B cell (primary cell): ENCODE data around the gene SLC7A6. TPM values are rescaled to one million over a fixed set of nuclear protein-coding genes. Genes with fewer than 3 reads are reported as not detected.

ENCODE experiments used
- ATAC-seq: fragments of 200-7000 bp; cut with Tn5 transposase; one replicate; pipeline ENCODE4 v1.10.0; 2021; ENCODE audit warnings: low read depth, mild to moderate bottlenecking, moderate number of reproducible peaks, moderate library complexity
- CTCF ChIA-PET: fragments of 350-600 bp; sonication (Branson Sonifier 250); formaldehyde crosslinking; loops from one replicate; lab custom pipeline; 2021; ENCODE audit warnings: antibody characterized with exemption, inconsistent platforms; lab: Charles Lee
- POLR2A ChIA-PET: fragments of 350-600 bp; sonication (Branson Sonifier 250); formaldehyde crosslinking; loops from one replicate; lab custom pipeline; 2021; ENCODE audit warnings: antibody characterized with exemption; lab: Charles Lee
- DNase-seq: peaks from one replicate; pipeline ENCODE4 v3.0.0; 2013
- H2AFZ ChIP-seq: 2 replicates; pipeline ENCODE4 v1.6.1; 2012; ENCODE audit warnings: mild to moderate bottlenecking, low read depth, low read length; ENCODE audit not compliant: insufficient read depth, poor library complexity, severe bottlenecking
- H3K27ac ChIP-seq, 2 donors: 1 replicate in 1 of 2; 2 replicates in 1 of 2; pipeline ENCODE4 v1.5.1; 2012 to 2013; ENCODE audit warnings: low read length in 2 of 2, mild to moderate bottlenecking in 2 of 2, moderate library complexity in 1 of 2
- H3K27me3 ChIP-seq, 4 experiments: fragments of 200-600 bp in 1 of 4; sonication (generic) in 1 of 4; replicated peaks in 1 of 4; 1 replicate in 2 of 4; 2 replicates in 2 of 4; pipeline versions ENCODE4 v1.6.1 to v1.7.0; 2013 to 2016; ENCODE audit warnings: low read length in 3 of 4, mild to moderate bottlenecking in 2 of 4, mixed read lengths in 1 of 4, moderate library complexity in 1 of 4; ENCODE audit not compliant: insufficient read depth in 4 of 4, control insufficient read depth in 3 of 4; ENCODE audit errors: control extremely low read depth in 1 of 4
- H3K36me3 ChIP-seq, 2 experiments: replicated peaks in 1 of 2; 1 replicate in 1 of 2; 2 replicates in 1 of 2; pipeline versions ENCODE4 v1.6.1 to v1.7.1; 2013; ENCODE audit warnings: low read length in 1 of 2; ENCODE audit not compliant: insufficient read depth in 2 of 2, control insufficient read depth in 1 of 2; ENCODE audit errors: control extremely low read depth in 1 of 2, extremely low read depth in 1 of 2
- H3K4me1 ChIP-seq, 2 donors: fragments of 200-600 bp in 1 of 2; sonication (generic) in 1 of 2; 1 replicate in 1 of 2; 2 replicates in 1 of 2; pipeline versions ENCODE4 v1.5.1 to v1.6.1; 2013 to 2017; ENCODE audit warnings: low read length in 2 of 2; ENCODE audit not compliant: control insufficient read depth in 2 of 2, insufficient read depth in 2 of 2
- H3K4me2 ChIP-seq: replicated peaks from 2 replicates; pipeline ENCODE3; 2012; ENCODE audit warnings: mild to moderate bottlenecking, low read depth, low read length; ENCODE audit not compliant: poor library complexity, severe bottlenecking
- H3K4me3 ChIP-seq, 5 experiments: fragments of 200-600 bp in 1 of 5; sonication (generic) in 1 of 5; 1 replicate in 3 of 5; 2 replicates in 2 of 5; pipeline versions ENCODE4 v1.5.1 to v1.7.0; 2011 to 2016; ENCODE audit warnings: low read length in 4 of 5, mild to moderate bottlenecking in 4 of 5, low read depth in 2 of 5, control low read depth in 1 of 5, moderate library complexity in 1 of 5; ENCODE audit not compliant: insufficient read depth in 1 of 5; ENCODE audit errors: control extremely low read depth in 1 of 5, extremely low read depth in 1 of 5
- H3K79me2 ChIP-seq: fragments of 200-600 bp; sonication (generic); one replicate; pipeline ENCODE4 v1.6.0; 2016; ENCODE audit warnings: low read length; ENCODE audit not compliant: control insufficient read depth, insufficient read depth
- H3K9ac ChIP-seq: fragments of 200-600 bp; sonication (generic); 2 replicates; pipeline ENCODE4 v1.6.1; 2017; ENCODE audit warnings: mild to moderate bottlenecking, low read length, moderate library complexity
- H3K9me3 ChIP-seq, 3 donors: one replicate each; pipeline versions ENCODE4 v1.6.1 to v1.7.1; 2013; ENCODE audit warnings: low read length in 2 of 3; ENCODE audit not compliant: control insufficient read depth in 2 of 3, insufficient read depth in 1 of 3; ENCODE audit errors: control extremely low read depth in 1 of 3
- H4K20me1 ChIP-seq: 2 replicates; pipeline ENCODE4 v1.6.0; 2012; ENCODE audit warnings: mild to moderate bottlenecking, low read length; ENCODE audit not compliant: insufficient read depth, control insufficient read depth, poor library complexity, severe bottlenecking
- H3K27ac Mint-ChIP-seq: one replicate; pipeline ENCODE4 v1.8.0; 2021; ENCODE audit warnings: mixed read lengths
- H3K27me3 Mint-ChIP-seq: one replicate; pipeline ENCODE4 v1.8.0; 2021; ENCODE audit warnings: mixed read lengths
- H3K4me1 Mint-ChIP-seq: one replicate; pipeline ENCODE4 v1.8.0; 2021; ENCODE audit warnings: mixed read lengths
- H3K4me3 Mint-ChIP-seq: one replicate; pipeline ENCODE4 v1.8.0; 2021; ENCODE audit warnings: mixed read lengths
- H3K9me3 Mint-ChIP-seq: one replicate; pipeline ENCODE4 v1.8.0; 2022; ENCODE audit warnings: mixed read lengths; ENCODE audit not compliant: insufficient read depth
- EZH2 ChIP-seq: IDR thresholded peaks from 2 replicates; pipeline ENCODE4 v1.6.1; 2012; ENCODE audit warnings: borderline replicate concordance, low read depth, mild to moderate bottlenecking, moderate library complexity, low read length; ENCODE audit not compliant: insufficient read depth, poor library complexity, severe bottlenecking
- WGBS: methylation state at CpG from one replicate; pipeline ENCODE4 v1.1.5; 2013; ENCODE audit warnings: missing lambda C conversion rate; ENCODE audit not compliant: insufficient coverage; 5-methylcytosine and 5-hydroxymethylcytosine counted together
- intact Hi-C: fragments of 100-400 bp; cut with micrococcal nuclease; formaldehyde crosslinking; loops from one replicate; pipeline ENCODE4 v1.10.0; 2022
- polyA plus RNA-seq: library from polyadenylated mRNA; depleted of rRNA; stranded (reverse); fragments of >200 nt; gene quantifications from 2 replicates; pipeline ENCODE4 v1.2.3, GENCODE V29; 2012
- total RNA-seq, 2 donors: library from RNA; stranded (reverse); fragments of 120-200 nt in 1 of 2; gene quantifications; 1 replicate in 1 of 2; 2 replicates in 1 of 2; pipeline versions ENCODE4 v1.2.3 to v1.2.4, GENCODE V29; 2013 to 2022
- TF ChIP-seq, protein P1 (sequence below): fragments of 200-600 bp; IDR thresholded peaks from one replicate; pipeline ENCODE4 v1.8.0; 2022; ENCODE audit warnings: antibody characterized with exemption, mild to moderate bottlenecking

The SLC7A6 gene
- total and polyA plus RNA-seq, 2 donors (not counting 1 experiment from before 2014, with no cell fraction given): 73.8 to 85.1 TPM

DNA sequence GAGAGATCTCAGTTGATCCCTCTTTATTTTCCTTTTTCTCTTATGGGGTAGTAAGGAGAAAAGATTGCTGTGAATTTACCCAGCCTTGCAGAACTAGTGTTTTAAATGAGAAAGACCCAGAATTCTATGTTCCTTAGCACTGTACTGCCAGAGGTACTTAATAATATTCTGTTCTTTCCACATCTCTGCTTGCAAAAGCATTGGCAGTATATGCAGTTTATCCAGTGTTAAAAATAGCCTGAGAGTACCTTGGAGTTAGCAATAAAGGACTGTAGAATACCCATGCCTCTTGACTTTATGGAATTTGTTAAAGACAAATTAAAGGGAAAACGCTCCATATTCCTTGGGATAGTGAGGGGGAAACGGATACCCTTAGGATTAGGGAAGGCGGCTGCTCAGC lies 11.9 kb downstream of the SLC7A6 start:
- Mint-ChIP-seq H3K4me1 (peaks cover 57% of the 10 kb centered on the region), H3K4me3 (peak overlapping the region; percentile 64), H3K9me3 (no peaks in the 10 kb centered on the region), H3K27ac (peak overlapping the region; percentile 94), H3K27me3 (no peaks in the 10 kb centered on the region)
- peaks cover 30% of the 10 kb centered on the region for H4K20me1 ChIP-seq
- peak overlapping the region in 1 of 5 experiments; percentile 40 for H3K4me3 ChIP-seq
- peak overlapping the region; percentile 62 for H3K4me2 ChIP-seq
- H2AFZ ChIP-seq: peak overlapping the region; percentile 28
- peak overlapping the region; percentile 46 to 79 for H3K27ac ChIP-seq
- no peaks in the 10 kb centered on the region for H3K27me3 ChIP-seq
- H3K9me3 ChIP-seq: no peaks in the 10 kb centered on the region
- peaks cover 45 to 65% of the 10 kb centered on the region in 2 donors for H3K4me1 ChIP-seq
- CTCF ChIA-PET: interaction anchor here (1.2 to 3.6 kb wide), 5 partner anchors 9 to 52 kb away, joined by 3 to 20 read pairs (median 6); partner anchors contain the start of gene SLC7A6
- WGBS: 93% methylated on average over 2 of the region's 3 CpGs
- H3K9ac ChIP-seq: peak overlapping the region; percentile 47
- intact Hi-C loops: no loop called here
- DNase-seq (no peak), ATAC-seq (no peak)
- TF ChIP-seq EZH2: no peak
- TF ChIP-seq, protein P1, sequence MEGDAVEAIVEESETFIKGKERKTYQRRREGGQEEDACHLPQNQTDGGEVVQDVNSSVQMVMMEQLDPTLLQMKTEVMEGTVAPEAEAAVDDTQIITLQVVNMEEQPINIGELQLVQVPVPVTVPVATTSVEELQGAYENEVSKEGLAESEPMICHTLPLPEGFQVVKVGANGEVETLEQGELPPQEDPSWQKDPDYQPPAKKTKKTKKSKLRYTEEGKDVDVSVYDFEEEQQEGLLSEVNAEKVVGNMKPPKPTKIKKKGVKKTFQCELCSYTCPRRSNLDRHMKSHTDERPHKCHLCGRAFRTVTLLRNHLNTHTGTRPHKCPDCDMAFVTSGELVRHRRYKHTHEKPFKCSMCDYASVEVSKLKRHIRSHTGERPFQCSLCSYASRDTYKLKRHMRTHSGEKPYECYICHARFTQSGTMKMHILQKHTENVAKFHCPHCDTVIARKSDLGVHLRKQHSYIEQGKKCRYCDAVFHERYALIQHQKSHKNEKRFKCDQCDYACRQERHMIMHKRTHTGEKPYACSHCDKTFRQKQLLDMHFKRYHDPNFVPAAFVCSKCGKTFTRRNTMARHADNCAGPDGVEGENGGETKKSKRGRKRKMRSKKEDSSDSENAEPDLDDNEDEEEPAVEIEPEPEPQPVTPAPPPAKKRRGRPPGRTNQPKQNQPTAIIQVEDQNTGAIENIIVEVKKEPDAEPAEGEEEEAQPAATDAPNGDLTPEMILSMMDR: no peak
- peaks cover 9 to 40% of the 10 kb centered on the region in 2 experiments for H3K36me3 ChIP-seq
- H3K79me2 ChIP-seq: peaks cover 86% of the 10 kb centered on the region
- POLR2A ChIA-PET: interaction anchor here (0.7 kb wide), 1 partner anchor 428 kb away, joined by 3 read pairs; no protein-coding TSS in a partner anchor

DNA sequence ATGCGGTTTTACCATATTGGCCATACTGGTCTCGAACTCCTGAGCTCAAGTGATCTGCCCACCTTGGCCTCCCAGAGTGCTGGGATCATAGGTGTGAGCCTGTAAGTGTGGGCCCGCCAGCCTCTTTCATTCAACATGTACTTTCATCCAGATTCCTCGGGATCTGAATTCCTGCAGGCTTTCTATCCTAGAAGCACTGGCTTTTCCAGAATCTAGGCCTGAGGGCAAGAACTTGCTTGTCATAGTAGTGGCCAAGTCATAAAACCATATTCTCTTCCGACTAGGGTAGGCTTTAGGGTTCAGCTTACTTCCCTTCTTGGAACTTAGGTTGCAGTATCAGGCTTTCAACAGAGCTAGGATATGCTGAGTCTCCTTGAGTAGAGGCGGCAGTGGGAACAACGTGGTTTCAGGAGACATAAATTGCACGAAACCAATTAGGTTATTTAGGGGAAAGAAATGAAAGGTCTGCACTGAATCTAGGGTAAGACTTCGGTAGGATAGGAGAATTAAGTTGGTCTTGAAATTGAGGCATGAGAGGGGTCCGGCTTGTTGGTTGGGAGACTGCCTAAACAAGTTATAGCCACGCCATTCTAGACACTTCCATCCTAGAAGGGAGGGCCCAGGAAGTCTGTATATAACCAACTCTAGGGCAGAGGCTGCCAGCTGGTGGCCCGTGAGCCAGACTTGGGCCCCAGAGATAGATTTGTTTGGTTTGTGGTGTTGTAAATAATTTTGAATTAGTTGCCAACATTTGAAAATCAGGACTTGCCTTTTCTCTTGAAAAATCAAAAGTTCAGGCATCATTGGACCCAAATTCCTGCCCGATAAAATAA lies 15.6 kb downstream of the SLC7A6 start:
- H3K9ac ChIP-seq: no peak overlapping the region
- peaks cover 1 to 26% of the 10 kb centered on the region in 2 experiments for H3K36me3 ChIP-seq
- H3K27ac ChIP-seq: no peak overlapping the region
- DNase-seq: no peak
- no peak for TF ChIP-seq EZH2
- TF ChIP-seq, protein P1: no peak
- no peaks in the 10 kb centered on the region for H3K27me3 ChIP-seq
- H3K4me3 Mint-ChIP-seq: no peak overlapping the region
- ChIA-PET CTCF (interaction anchor here (0.8 to 3.7 kb wide), 4 partner anchors 10 to 18 kb away, joined by 4 to 18 read pairs (median 8); partner anchors contain the start of gene SLC7A6), POLR2A (interaction anchor here (1.6 kb wide), 1 partner anchor 10 kb away, joined by 4 read pairs; no protein-coding TSS in a partner anchor)
- H2AFZ ChIP-seq: no peak overlapping the region
- peaks cover 50 to 68% of the 10 kb centered on the region in 2 donors for H3K4me1 ChIP-seq
- intact Hi-C loops: no loop called here
- H3K4me2 ChIP-seq: no peak overlapping the region
- no peak for ATAC-seq
- peak overlapping the region; percentile 39 for H3K27ac Mint-ChIP-seq
- no peak overlapping the region for H3K4me3 ChIP-seq
- H3K9me3 Mint-ChIP-seq: no peaks in the 10 kb centered on the region
- 100% methylated on average over 4 of the region's 13 CpGs for WGBS
- no peaks in the 10 kb centered on the region for H3K9me3 ChIP-seq
- H4K20me1 ChIP-seq: peaks cover 3% of the 10 kb centered on the region
- H3K4me1 Mint-ChIP-seq: peaks cover 62% of the 10 kb centered on the region
- H3K79me2 ChIP-seq: peaks cover 66% of the 10 kb centered on the region
- H3K27me3 Mint-ChIP-seq: no peaks in the 10 kb centered on the region
